ENCODE results near the gene SH3PXD2A. TPM values are rescaled to one million over a fixed set of nuclear protein-coding genes. Genes with fewer than 3 reads are reported as not detected.

Gene SH3PXD2A
- total RNA-seq, 1 donor from 2014 or later = 56.2 TPM

- no peak for TF ChIP-seq POLR2A (IDR thresholded peaks at IDR 0.05)
- TF ChIP-seq POLR2AphosphoS5 (IDR thresholded peaks at IDR 0.05; ENCODE audit: insufficient read depth in 1 of 2, low read depth in 1 of 2) = no peak
- TF ChIP-seq CTCF (IDR thresholded peaks at IDR 0.05) = no peak
- no peak for DNase-seq (ENCODE audit: extremely low spot score in 2 of 2)
- peak overlapping the region; percentile 38 for H3K27ac ChIP-seq
Measured at GRCh38 chr10:103839519-103839871, 15.9 kb downstream of the SH3PXD2A start.

GRCh38 chr10:103838862-103839518, 16.4 kb downstream of the SH3PXD2A start:
- no peak overlapping the region for H3K4me3 ChIP-seq
- no peaks in the 10 kb centered on the region for H3K36me3 ChIP-seq
- H3K9me3 ChIP-seq = no peaks in the 10 kb centered on the region
- peak overlapping the region; percentile 38 for H3K27ac ChIP-seq
- intact Hi-C loops (cut with DNase I) = no loop called here
- TF ChIP-seq POLR2A (IDR thresholded peaks at IDR 0.05) (no peak), POLR2AphosphoS5 (IDR thresholded peaks at IDR 0.05; ENCODE audit: insufficient read depth in 1 of 2, low read depth in 1 of 2) (no peak), CTCF (IDR thresholded peaks at IDR 0.05) (no peak)
- peaks cover 83% of the 10 kb centered on the region for H3K4me1 ChIP-seq
- no peak for DNase-seq (ENCODE audit: extremely low spot score in 2 of 2)
- no peaks in the 10 kb centered on the region for H3K27me3 ChIP-seq

More at GRCh38 chr10:103839519-103839871, 15.9 kb downstream of the SH3PXD2A start:
- Histone ChIP-seq H3K27me3 (no peaks in the 10 kb centered on the region), H3K9me3 (no peaks in the 10 kb centered on the region), H3K36me3 (no peaks in the 10 kb centered on the region), H3K4me3 (no peak overlapping the region), H3K4me1 (peaks cover 83% of the 10 kb centered on the region)
- intact Hi-C loops (cut with DNase I) = no loop called here

GRCh38 chr10:103838070-103838395, 17.3 kb downstream of the SH3PXD2A start:
- intact Hi-C loops (cut with DNase I) = no loop called here
- DNase-seq (ENCODE audit: extremely low spot score in 2 of 2) = no peak
- Histone ChIP-seq H3K27ac (no peak overlapping the region), H3K36me3 (no peaks in the 10 kb centered on the region), H3K4me3 (no peak overlapping the region), H3K27me3 (no peaks in the 10 kb centered on the region), H3K9me3 (no peaks in the 10 kb centered on the region), H3K4me1 (peaks cover 79% of the 10 kb centered on the region)
- TF ChIP-seq POLR2AphosphoS5 (IDR thresholded peaks at IDR 0.05; ENCODE audit: insufficient read depth in 1 of 2, low read depth in 1 of 2) (no peak), POLR2A (IDR thresholded peaks at IDR 0.05) (no peak), CTCF (IDR thresholded peaks at IDR 0.05) (no peak)

GRCh38 chr10:103837370-103838069, 17.9 kb downstream of the SH3PXD2A start:
- no peak for TF ChIP-seq POLR2A (IDR thresholded peaks at IDR 0.05)
- no peak overlapping the region for H3K4me3 ChIP-seq
- H3K36me3 ChIP-seq = no peaks in the 10 kb centered on the region
- peaks cover 76% of the 10 kb centered on the region for H3K4me1 ChIP-seq
- intact Hi-C loops (cut with DNase I) = no loop called here
- H3K27me3 ChIP-seq = no peaks in the 10 kb centered on the region
- no peaks in the 10 kb centered on the region for H3K9me3 ChIP-seq
- no peak overlapping the region for H3K27ac ChIP-seq
- DNase-seq (ENCODE audit: extremely low spot score in 2 of 2) = no peak

- Histone ChIP-seq H3K27ac (no peak overlapping the region), H3K9me3 (no peaks in the 10 kb centered on the region), H3K4me3 (no peak overlapping the region), H3K27me3 (no peaks in the 10 kb centered on the region), H3K4me1 (peaks cover 78% of the 10 kb centered on the region), H3K36me3 (no peaks in the 10 kb centered on the region)
- TF ChIP-seq POLR2A (IDR thresholded peaks at IDR 0.05) = no peak
- no peak for TF ChIP-seq CTCF (IDR thresholded peaks at IDR 0.05)
- no peak for TF ChIP-seq POLR2AphosphoS5 (IDR thresholded peaks at IDR 0.05; ENCODE audit: insufficient read depth in 1 of 2, low read depth in 1 of 2)
- intact Hi-C loops (cut with DNase I) = no loop called here
- no peak for DNase-seq (ENCODE audit: extremely low spot score in 2 of 2)
Measured at GRCh38 chr10:103836861-103837260, 18.5 kb downstream of the SH3PXD2A start.
